CD4-positive, alpha-beta memory T cell (primary cell): ENCODE measurements around the gene SLC17A7. TPM values are rescaled to one million over a fixed set of nuclear protein-coding genes. Genes with fewer than 3 reads are reported as not detected.

Experiments used
- CTCF ChIA-PET: fragments of 350-600 bp; sonication (Branson Sonifier 250); formaldehyde crosslinking; loops from one replicate; lab custom pipeline; 2021; ENCODE audit warnings: inconsistent platforms; ENCODE audit not compliant: partially characterized antibody; lab: Charles Lee
- POLR2A ChIA-PET: fragments of 350-600 bp; sonication (Branson Sonifier 250); formaldehyde crosslinking; loops from one replicate; lab custom pipeline; 2021; ENCODE audit not compliant: partially characterized antibody; lab: Charles Lee
- DNase-seq, 5 donors: peaks; one replicate each; pipeline versions ENCODE4 v3.0.0 to v3.0.0-alpha.2; 2020 to 2022; ENCODE audit warnings: mixed read lengths in 1 of 5
- H3K27ac ChIP-seq: one replicate; pipeline ENCODE4 v1.7.0; 2013; ENCODE audit warnings: low read depth, low read length
- H3K27me3 ChIP-seq: 2 replicates; pipeline ENCODE4 v1.7.0; 2013; ENCODE audit warnings: mild to moderate bottlenecking, low read length, moderate library complexity; ENCODE audit not compliant: insufficient read depth
- H3K36me3 ChIP-seq: 2 replicates; pipeline ENCODE4 v1.7.0; 2013; ENCODE audit warnings: mild to moderate bottlenecking, low read length, moderate library complexity; ENCODE audit not compliant: insufficient read depth
- H3K4me1 ChIP-seq: 2 replicates; pipeline ENCODE4 v1.7.0; 2013; ENCODE audit warnings: mild to moderate bottlenecking, low read length, moderate library complexity; ENCODE audit not compliant: insufficient read depth
- H3K4me3 ChIP-seq, 2 donors: one replicate each; pipeline ENCODE4 v1.7.0; 2013; ENCODE audit warnings: low read length in 2 of 2, mild to moderate bottlenecking in 1 of 2
- H3K9me3 ChIP-seq, 2 donors: one replicate each; pipeline ENCODE4 v1.7.0; 2013; ENCODE audit warnings: low read length in 2 of 2, control low read depth in 1 of 2; ENCODE audit not compliant: control insufficient read depth in 1 of 2
- H3K27ac Mint-ChIP-seq, 7 donors: one replicate each; pipeline ENCODE4 v1.8.0; 2020 to 2021; ENCODE audit warnings: mixed read lengths in 7 of 7, mild to moderate bottlenecking in 6 of 7, inconsistent platforms in 3 of 7, moderate library complexity in 3 of 7
- H3K27me3 Mint-ChIP-seq, 2 donors: one replicate each; pipeline ENCODE4 v1.8.0; 2020 to 2021; ENCODE audit warnings: mixed read lengths in 2 of 2
- H3K36me3 Mint-ChIP-seq, 2 donors: one replicate each; pipeline ENCODE4 v1.8.0; 2020 to 2021; ENCODE audit warnings: mixed read lengths in 2 of 2, inconsistent platforms in 1 of 2, mild to moderate bottlenecking in 1 of 2
- H3K4me1 Mint-ChIP-seq, 4 donors: one replicate each; pipeline ENCODE4 v1.8.0; 2020 to 2021; ENCODE audit warnings: mixed read lengths in 4 of 4, mild to moderate bottlenecking in 1 of 4
- H3K4me3 Mint-ChIP-seq, 8 donors: one replicate each; pipeline ENCODE4 v1.8.0; 2020 to 2021; ENCODE audit warnings: mixed read lengths in 8 of 8, mild to moderate bottlenecking in 7 of 8, moderate library complexity in 6 of 8, inconsistent platforms in 3 of 8
- H3K9me3 Mint-ChIP-seq, 8 donors: one replicate each; pipeline ENCODE4 v1.8.0; 2020 to 2021; ENCODE audit warnings: mixed read lengths in 8 of 8, mild to moderate bottlenecking in 5 of 8, inconsistent platforms in 3 of 8, moderate library complexity in 1 of 8
- intact Hi-C: fragments of 100-400 bp; cut with micrococcal nuclease; formaldehyde crosslinking; loops from one replicate; pipeline ENCODE4 v1.15.1; 2023
- polyA plus RNA-seq, 2 donors: library from polyadenylated mRNA; unstranded; fragments of 300-500 nt; fragmentation: Illumina TruSeq; gene quantifications; one replicate each; pipeline ENCODE4 v1.2.3, GENCODE V29; 2021
- total RNA-seq, 2 experiments: library from RNA; stranded (reverse); gene quantifications; one replicate each; pipeline ENCODE4 v1.2.3, GENCODE V29; 2021

SLC17A7 gene
- total and polyA plus RNA-seq, 4 experiments from 2014 or later = 0.15 to 0.25 TPM; not detected in 2

GRCh38 chr19:49437231-49437630, 4.1 kb downstream of the SLC17A7 start:
- no peak overlapping the region for H3K4me3 Mint-ChIP-seq
- H3K4me1 ChIP-seq = peaks cover 38% of the 10 kb centered on the region
- H3K4me3 ChIP-seq = no peak overlapping the region
- no peak overlapping the region for H3K27ac Mint-ChIP-seq
- CTCF ChIA-PET = interaction anchor here (1.3 kb wide), 1 partner anchor 15 kb away, joined by 3 read pairs; no protein-coding TSS in a partner anchor
- H3K4me1 Mint-ChIP-seq = peaks cover 20 to 54% (median 30%) of the 10 kb centered on the region in 4 donors
- DNase-seq = no peak
- peaks cover 0 to 5% (median 0%) of the 10 kb centered on the region in 8 donors for H3K9me3 Mint-ChIP-seq
- H3K36me3 Mint-ChIP-seq = peaks cover 2 to 3% of the 10 kb centered on the region in 2 donors
- no peak overlapping the region for H3K27ac ChIP-seq
- H3K27me3 Mint-ChIP-seq = peaks cover 74 to 77% of the 10 kb centered on the region in 2 donors
- POLR2A ChIA-PET = no interaction called here
- intact Hi-C loops = no loop called here
- H3K27me3 ChIP-seq = peaks cover 70% of the 10 kb centered on the region
- no peaks in the 10 kb centered on the region for H3K9me3 ChIP-seq
- no peaks in the 10 kb centered on the region for H3K36me3 ChIP-seq

- Histone ChIP-seq H3K36me3 (no peaks in the 10 kb centered on the region), H3K4me1 (peaks cover 35% of the 10 kb centered on the region), H3K4me3 (no peak overlapping the region), H3K27ac (no peak overlapping the region), H3K27me3 (peaks cover 68% of the 10 kb centered on the region), H3K9me3 (no peaks in the 10 kb centered on the region)
- Mint-ChIP-seq H3K36me3 (peaks cover 2 to 3% of the 10 kb centered on the region in 2 donors), H3K27me3 (peaks cover 71 to 74% of the 10 kb centered on the region in 2 donors), H3K27ac (peak overlapping the region in 2 of 7 donors; percentile 13 to 33), H3K4me1 (peaks cover 16 to 52% (median 26%) of the 10 kb centered on the region in 4 donors), H3K9me3 (peaks cover 0 to 5% (median 0%) of the 10 kb centered on the region in 8 donors), H3K4me3 (peak overlapping the region in 3 of 8 donors; percentile 1 to 33 (median 24))
- intact Hi-C loops = no loop called here
- peak in 2 of 5 donors; percentile 48 to 68 for DNase-seq
- ChIA-PET CTCF (interaction anchor here (1.3 kb wide), 1 partner anchor 14 kb away, joined by 3 read pairs; no protein-coding TSS in a partner anchor), POLR2A (interaction anchor here (0.6 to 1.3 kb wide), 6 partner anchors 12 to 59 kb away, joined by 3 to 4 read pairs (median 3); partner anchors contain the start of gene PIH1D1)
These were observed 4.8 kb downstream of the SLC17A7 start for GRCh38 chr19:49436381-49437017.

- peaks cover 71 to 74% of the 10 kb centered on the region in 2 donors for H3K27me3 Mint-ChIP-seq
- H3K4me3 Mint-ChIP-seq = no peak overlapping the region
- H3K4me1 ChIP-seq = peaks cover 29% of the 10 kb centered on the region
- H3K27ac Mint-ChIP-seq = peak overlapping the region in 1 of 7 donors; percentile 33
- DNase-seq = no peak
- ChIA-PET CTCF (no interaction called here), POLR2A (interaction anchor here (0.6 to 1.6 kb wide), 8 partner anchors 9 to 60 kb away, joined by 3 to 4 read pairs (median 3); partner anchors contain the start of gene PIH1D1)
- H3K9me3 Mint-ChIP-seq = peaks cover 0 to 5% (median 0%) of the 10 kb centered on the region in 8 donors
- H3K4me3 ChIP-seq = no peak overlapping the region
- peaks cover 2 to 3% of the 10 kb centered on the region in 2 donors for H3K36me3 Mint-ChIP-seq
- no peak overlapping the region for H3K27ac ChIP-seq
- no peaks in the 10 kb centered on the region for H3K9me3 ChIP-seq
- no peaks in the 10 kb centered on the region for H3K36me3 ChIP-seq
- intact Hi-C loops = no loop called here
- H3K27me3 ChIP-seq = peaks cover 72% of the 10 kb centered on the region
- peaks cover 14 to 51% (median 26%) of the 10 kb centered on the region in 4 donors for H3K4me1 Mint-ChIP-seq
These were observed 5.7 kb downstream of the SLC17A7 start for GRCh38 chr19:49435670-49436069.

- POLR2A ChIA-PET = interaction anchor here (0.7 to 1.6 kb wide), 2 partner anchors 10 to 40 kb away, joined by 3 read pairs; no protein-coding TSS in a partner anchor
- Histone ChIP-seq H3K27ac (no peak overlapping the region), H3K4me3 (no peak overlapping the region), H3K4me1 (peaks cover 28% of the 10 kb centered on the region), H3K27me3 (peaks cover 68% of the 10 kb centered on the region), H3K36me3 (no peaks in the 10 kb centered on the region), H3K9me3 (no peaks in the 10 kb centered on the region)
- Mint-ChIP-seq H3K27ac (peak overlapping the region in 1 of 7 donors; percentile 33), H3K4me3 (peak overlapping the region in 1 of 8 donors; percentile 32), H3K9me3 (peaks cover 0 to 5% (median 0%) of the 10 kb centered on the region in 8 donors), H3K4me1 (peaks cover 15 to 51% (median 26%) of the 10 kb centered on the region in 4 donors), H3K36me3 (peaks cover 2 to 3% of the 10 kb centered on the region in 2 donors), H3K27me3 (peaks cover 72 to 73% of the 10 kb centered on the region in 2 donors)
- CTCF ChIA-PET = interaction anchor here (2.0 kb wide), 1 partner anchor 43 kb away, joined by 9 read pairs; no protein-coding TSS in a partner anchor
- DNase-seq = no peak
- intact Hi-C loops = no loop called here
These were observed 6.3 kb downstream of the SLC17A7 start for GRCh38 chr19:49434907-49435583.

GRCh38 chr19:49433240-49433901, 8.0 kb downstream of the SLC17A7 start:
- Histone ChIP-seq H3K4me1 (peaks cover 32% of the 10 kb centered on the region), H3K36me3 (no peaks in the 10 kb centered on the region), H3K4me3 (no peak overlapping the region), H3K27me3 (peaks cover 57% of the 10 kb centered on the region), H3K27ac (no peak overlapping the region), H3K9me3 (no peaks in the 10 kb centered on the region)
- ChIA-PET CTCF (interaction anchor here (0.7 to 2.0 kb wide), 2 partner anchors 19 to 41 kb away, joined by 3 to 9 read pairs; no protein-coding TSS in a partner anchor), POLR2A (no interaction called here)
- peaks cover 0 to 5% (median 0%) of the 10 kb centered on the region in 8 donors for H3K9me3 Mint-ChIP-seq
- intact Hi-C loops = no loop called here
- peaks cover 67 to 70% of the 10 kb centered on the region in 2 donors for H3K27me3 Mint-ChIP-seq
- peaks cover 18 to 59% (median 31%) of the 10 kb centered on the region in 4 donors for H3K4me1 Mint-ChIP-seq
- H3K36me3 Mint-ChIP-seq = peaks cover 2 to 8% of the 10 kb centered on the region in 2 donors
- no peak for DNase-seq
- peak overlapping the region in 2 of 7 donors; percentile 48 to 55 for H3K27ac Mint-ChIP-seq
- peak overlapping the region in 6 of 8 donors; percentile 2 to 75 (median 35) for H3K4me3 Mint-ChIP-seq

- peaks cover 20 to 67% (median 38%) of the 10 kb centered on the region in 4 donors for H3K4me1 Mint-ChIP-seq
These were observed 8.9 kb downstream of the SLC17A7 start for GRCh38 chr19:49432141-49433073.

More at GRCh38 chr19:49432141-49433073, 8.9 kb downstream of the SLC17A7 start:
- H3K36me3 ChIP-seq = no peaks in the 10 kb centered on the region
- POLR2A ChIA-PET = no interaction called here
- H3K4me3 ChIP-seq = no peak overlapping the region
- no peaks in the 10 kb centered on the region for H3K9me3 ChIP-seq
- Mint-ChIP-seq H3K27me3 (peaks cover 64 to 67% of the 10 kb centered on the region in 2 donors), H3K27ac (peak overlapping the region in 3 of 7 donors; percentile 28 to 66 (median 50)), H3K36me3 (peaks cover 2 to 8% of the 10 kb centered on the region in 2 donors), H3K9me3 (peaks cover 0 to 5% (median 0%) of the 10 kb centered on the region in 8 donors), H3K4me3 (peak overlapping the region in 6 of 8 donors; percentile 17 to 56 (median 36))
- peaks cover 56% of the 10 kb centered on the region for H3K27me3 ChIP-seq
- DNase-seq = peak in 3 of 5 donors; percentile 43 to 55 (median 44)
- peaks cover 41% of the 10 kb centered on the region for H3K4me1 ChIP-seq
- intact Hi-C loops = no loop called here
- CTCF ChIA-PET = interaction anchor here (0.7 to 1.4 kb wide), 2 partner anchors 20 to 41 kb away, joined by 3 to 4 read pairs; no protein-coding TSS in a partner anchor
- H3K27ac ChIP-seq = no peak overlapping the region
